GM19324 (cell line): ENCODE results near the gene ZER1.

Experiments used
- ATAC-seq: cut with Tn5 transposase; IDR thresholded peaks from one replicate; pipeline ENCODE4 v1.9.1; 2021; ENCODE audit warnings: mild to moderate bottlenecking, moderate library complexity; ENCODE audit not compliant: unreplicated experiment, low FRiP score

The ZER1 gene

DNA sequence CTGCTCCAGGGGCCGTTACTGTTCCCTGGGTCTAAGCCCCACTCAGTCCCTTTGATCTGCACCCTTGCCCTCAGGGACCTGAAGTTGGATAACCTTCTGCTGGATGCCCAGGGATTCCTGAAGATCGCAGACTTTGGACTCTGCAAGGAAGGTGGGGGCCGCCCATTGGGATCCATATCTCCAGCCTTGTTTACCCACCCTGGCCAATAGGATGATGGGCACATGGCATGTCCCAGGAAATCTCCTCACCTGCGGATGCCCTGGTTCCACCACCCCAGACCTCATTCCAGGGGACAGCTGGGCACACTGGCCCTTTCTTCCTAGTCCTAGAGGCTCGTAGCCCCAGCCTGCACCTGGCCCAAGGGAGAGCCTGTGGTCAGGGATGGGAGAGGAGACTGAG, 53.3 kb downstream of the ZER1 start:
- ATAC-seq: no peak

DNA sequence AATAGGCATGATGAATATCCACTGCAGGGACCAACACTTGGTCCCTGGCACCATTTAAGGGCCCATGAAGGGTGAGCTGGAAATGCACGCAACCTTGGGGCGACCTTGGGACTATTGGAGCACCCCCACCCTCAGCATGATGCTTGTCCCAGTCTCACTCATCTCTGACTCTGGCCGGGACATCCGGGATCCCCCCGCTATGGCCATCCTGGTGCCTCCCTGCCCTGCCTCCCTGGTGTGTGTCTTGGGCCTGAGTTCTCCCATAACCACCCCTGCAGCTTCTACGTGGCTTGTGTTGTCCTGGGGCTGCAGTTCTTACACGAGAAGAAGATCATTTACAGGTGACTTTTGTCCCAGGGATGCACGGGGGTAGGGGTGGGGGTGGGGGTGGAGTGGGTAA, 53.7 kb downstream of the ZER1 start:
- no peak for ATAC-seq

DNA sequence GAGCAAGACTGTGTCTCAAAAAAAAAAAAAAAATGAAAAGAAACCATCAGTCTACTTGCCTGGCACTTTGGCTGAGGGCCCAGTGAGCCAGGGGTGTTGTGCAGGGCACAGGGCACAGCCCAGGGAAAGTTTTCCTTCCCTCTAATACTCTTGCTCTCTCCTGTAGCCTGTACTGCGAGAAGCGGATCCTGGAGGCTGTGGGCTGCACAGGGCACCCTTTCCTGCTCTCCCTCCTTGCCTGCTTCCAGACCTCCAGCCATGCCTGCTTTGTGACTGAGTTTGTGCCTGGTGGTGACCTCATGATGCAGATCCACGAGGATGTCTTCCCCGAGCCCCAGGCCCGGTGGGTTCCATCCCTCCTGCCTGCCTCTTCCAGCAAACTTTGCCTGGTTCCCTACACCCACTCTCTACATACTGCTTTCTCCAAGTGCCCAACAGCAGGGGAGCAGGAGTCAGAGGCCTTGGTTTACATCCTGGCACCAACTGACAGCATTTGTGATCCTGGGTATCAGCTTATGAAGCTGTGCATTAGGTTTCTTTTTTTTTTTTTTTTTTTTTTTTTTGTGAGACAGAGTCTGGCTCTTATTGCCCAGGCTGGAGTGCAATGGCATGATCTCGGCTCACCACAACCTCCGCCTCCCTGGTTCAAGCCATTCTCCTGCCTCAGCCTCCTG, 55.0 kb downstream of the ZER1 start:
- ATAC-seq: no peak

DNA sequence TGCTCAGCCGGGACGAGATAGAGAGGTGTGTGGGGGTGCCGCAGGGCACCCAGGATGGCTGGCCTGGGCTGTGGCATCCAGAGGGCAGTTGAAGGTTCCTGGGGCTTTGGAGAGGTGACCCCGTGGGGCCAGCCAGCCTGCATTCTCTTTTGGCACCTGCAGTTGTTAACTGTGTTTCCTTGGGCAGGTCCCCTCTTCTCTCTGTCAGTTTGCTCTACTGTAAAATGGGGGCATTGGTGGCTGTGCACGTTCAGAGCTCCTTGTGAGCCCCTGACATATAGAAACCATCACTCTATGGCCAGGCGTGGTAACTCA, 56.3 kb downstream of the ZER1 start:
- ATAC-seq: no peak

DNA sequence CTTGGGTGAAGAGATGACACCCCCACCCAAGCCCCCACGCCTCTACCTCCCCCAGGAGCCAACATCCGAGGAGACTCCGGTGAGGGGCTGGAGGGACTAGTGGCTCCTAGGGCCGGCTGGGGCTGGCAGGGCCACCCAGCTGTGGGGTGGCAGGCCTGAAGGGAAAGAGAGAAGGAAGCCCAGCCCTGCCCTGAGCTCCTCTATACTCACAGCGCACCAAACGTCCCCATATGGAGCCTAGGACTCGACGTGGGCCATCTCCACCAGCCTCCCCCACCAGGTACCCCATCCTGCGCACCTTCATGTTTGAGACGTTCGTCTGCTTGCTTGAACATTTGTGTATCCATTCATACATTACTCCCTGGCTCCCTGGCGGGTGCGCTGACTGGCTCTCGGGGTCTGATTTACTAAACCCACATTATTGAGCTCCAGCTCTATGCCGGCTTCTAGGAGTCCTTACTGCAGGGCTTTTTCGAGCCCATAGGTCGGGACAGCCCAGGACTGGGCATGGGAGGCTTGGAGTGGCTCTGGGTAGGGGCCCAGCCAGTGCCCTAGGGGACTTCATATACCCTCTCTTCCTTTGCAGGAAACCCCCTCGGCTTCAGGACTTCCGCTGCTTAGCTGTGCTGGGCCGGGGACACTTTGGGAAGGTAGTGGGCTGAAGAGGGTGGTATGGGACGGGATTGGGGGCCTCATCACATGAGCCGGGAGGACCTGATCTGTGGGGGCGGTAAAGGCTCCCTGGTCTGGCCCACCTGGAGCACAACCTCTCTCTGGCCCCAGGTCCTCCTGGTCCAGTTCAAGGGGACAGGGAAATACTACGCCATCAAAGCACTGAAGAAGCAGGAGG, 56.9 kb downstream of the ZER1 start:
- ATAC-seq: no peak

DNA sequence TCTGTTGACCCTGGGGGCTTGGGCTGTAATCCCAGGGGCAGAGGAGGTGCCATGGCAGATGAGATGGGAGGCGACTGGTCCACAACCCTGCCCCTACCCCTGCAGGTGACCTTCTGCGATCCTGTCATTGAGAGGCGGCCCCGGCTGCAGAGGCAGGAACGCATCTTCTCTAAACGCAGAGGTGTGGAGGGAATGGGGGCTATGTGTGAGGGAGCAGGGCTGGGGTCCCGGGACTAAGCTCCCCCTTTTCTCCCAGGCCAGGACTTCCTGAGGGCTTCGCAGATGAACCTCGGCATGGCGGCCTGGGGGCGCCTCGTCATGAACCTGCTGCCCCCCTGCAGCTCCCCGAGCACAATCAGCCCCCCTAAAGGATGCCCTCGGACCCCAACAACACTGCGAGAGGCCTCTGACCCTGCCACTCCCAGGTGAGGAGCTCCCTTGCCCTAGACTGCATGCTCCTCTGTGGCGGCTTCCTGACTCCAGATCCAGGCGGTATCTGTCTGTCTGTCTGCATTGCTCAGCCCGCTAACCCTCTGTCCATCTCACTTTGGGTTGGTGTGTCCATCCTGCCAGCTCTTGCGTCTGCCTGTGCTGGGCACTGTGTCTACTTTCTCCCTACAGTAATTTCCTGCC, 57.7 kb downstream of the ZER1 start:
- no peak for ATAC-seq

DNA sequence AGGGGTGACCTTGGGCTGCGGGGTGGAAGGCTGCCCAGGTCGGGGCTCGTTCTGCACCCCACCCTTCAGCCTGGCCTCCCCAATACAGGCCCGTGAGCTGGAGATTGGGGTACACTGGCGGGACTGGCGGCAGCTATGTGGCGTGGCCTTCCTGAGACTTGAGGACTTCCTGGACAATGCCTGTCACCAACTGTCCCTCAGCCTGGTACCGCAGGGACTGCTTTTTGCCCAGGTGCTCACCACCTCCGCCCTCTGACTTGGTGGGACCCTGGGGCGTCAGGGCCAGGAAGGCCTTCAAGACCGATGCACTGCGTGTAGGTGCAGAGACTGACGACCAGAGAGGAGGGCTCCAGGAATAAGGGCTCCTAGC, 58.3 kb downstream of the ZER1 start:
- ATAC-seq: no peak

DNA sequence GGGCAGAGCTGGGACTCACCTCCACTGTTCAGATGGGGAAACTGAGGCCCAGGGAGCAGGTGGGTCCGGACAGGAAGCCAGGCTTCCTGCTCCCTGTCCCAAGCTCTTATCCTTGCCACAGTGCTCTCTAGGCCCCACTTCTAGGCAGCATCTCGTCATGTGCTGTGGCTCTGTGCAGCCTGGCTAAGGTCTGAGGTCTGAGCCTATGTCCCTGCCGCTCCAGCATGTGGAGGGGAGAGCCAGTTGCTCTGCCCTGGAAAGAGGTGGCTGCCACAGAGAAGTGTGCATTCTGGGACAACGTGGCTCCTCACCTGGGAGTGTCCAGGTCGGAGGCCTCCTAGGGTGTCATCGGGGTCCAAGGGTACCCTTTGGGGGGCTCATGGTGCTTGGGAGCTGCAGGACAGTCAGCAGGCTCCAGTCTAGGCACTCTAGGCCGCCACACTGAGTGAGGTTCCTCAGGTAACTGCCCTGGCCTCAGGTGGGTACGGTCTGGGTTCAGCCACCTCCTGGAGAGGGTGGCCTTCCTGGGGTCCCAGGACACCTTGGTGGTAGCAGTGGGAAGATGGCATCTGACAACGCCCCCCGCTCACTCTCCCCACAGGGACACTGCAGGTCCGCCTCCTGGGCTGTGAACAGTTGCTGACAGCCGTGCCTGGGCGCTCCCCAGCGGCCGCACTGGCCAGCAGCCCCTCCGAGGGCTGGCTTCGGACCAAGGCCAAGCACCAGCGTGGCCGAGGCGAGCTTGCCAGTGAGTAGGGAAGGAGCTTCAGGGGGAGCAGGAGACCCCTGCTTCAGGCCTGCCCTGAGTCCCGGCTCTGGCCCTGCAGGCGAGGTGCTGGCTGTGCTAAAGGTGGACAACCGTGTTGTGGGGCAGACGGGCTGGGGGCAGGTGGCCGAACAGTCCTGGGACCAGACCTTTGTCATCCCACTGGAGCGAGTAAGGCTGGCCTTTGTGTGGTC, 59.0 kb downstream of the ZER1 start:
- ATAC-seq: no peak

DNA sequence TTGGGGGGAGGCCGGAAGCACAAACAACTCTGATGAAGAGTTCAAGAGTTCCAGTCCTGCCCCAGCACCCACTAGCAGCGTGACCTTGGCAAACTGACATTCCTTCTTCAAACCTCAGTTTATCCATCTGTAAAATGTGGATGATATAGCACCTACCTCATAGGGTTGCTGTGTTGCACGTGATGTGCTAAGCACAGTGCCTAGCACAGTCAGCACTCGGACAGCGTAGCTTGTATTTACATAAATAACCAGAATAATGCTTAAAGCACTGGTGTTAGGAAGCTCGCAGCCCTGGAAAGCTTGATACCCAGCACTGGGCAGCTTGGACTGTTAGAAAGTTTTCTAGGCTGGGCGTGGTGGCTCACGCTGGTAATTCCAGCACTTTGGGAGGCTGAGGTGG, 64.3 kb downstream of the ZER1 start:
- ATAC-seq: no peak

DNA sequence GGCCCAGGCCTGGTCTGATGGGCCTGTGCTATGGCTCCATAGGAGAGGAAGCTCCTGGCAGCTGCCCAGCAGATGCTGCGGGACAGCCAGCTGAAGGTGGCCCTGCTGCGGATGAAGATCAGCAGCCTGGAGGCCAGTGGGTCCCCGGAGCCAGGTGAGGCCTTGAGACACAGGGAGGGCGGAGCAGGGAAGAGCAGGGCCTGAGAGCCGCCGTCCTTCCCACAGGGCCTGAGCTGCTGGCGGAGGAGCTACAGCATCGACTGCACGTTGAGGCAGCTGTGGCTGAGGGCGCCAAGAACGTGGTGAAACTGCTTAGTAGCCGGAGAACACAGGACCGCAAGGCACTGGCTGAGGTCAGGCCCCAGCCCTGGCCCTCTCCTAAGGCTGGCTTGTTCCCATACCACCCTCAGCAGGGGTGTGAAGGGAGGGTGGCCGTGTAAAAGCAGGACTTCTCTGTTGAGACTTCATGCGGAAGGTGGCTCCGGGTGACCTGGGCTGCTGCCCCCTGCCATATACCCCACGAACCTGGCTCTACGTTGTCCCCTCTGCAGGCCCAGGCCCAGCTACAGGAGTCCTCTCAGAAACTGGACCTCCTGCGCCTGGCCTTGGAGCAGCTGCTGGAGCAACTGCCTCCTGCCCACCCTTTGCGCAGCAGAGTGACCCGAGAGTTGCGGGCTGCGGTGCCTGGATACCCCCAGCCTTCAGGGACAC, 64.9 kb downstream of the ZER1 start:
- no peak for ATAC-seq

DNA sequence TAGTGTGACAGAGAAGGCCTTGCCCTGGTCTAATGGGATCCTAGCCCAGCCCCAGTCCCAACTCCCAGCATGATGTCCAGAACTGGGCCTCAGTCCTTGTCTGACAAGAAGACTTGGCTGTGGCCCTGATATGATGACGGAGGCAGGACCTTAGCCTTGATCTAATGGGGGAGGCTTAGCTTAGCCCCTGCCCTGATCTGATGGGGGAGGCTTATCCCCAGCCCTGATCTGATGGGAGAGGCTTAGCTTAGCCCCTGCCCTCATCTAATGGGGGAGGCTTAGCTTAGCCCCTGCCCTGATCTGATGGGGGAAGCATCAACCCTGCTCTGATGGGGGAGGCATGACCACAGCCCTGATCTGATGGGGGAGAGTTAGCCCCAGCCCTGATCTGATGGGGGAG, 65.7 kb downstream of the ZER1 start:
- no peak for ATAC-seq

DNA sequence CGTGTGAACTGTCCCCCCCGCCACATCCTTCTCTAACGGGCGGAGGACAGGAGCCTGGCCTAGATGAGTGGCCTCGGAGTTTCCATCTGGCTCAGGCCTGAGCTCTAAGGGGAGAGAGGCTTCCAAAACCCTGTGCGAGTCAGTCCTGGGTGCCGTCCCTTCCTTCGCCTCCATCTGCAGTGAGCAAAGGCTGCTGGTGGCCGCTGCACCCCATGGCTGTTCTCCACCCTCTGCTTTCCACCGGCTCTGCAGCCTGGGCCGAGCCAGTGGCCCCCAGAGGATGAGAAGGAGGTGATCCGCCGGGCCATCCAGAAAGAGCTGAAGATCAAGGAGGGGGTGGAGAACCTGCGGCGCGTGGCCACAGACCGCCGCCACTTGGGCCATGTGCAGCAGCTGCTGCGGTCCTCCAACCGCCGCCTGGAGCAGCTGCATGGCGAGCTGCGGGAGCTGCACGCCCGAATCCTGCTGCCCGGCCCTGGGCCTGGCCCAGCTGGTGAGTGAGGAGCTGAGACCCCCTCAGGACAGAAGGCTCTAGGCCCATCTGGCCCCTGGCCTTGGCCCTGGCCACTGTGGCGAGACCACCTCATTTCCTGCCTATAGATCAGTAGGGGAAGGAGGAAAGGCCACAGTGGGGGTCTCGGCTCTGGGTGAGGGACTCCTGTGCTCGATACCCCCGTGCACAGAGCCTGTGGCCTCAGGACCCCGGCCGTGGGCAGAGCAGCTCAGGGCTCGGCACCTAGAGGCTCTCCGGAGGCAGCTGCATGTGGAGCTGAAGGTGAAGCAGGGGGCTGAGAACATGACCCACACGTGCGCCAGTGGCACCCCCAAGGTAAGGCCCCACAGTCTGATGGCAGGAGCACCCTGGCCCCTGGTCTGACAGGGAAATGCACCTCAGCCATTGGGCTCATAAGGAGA, 66.4 kb downstream of the ZER1 start:
- no peak for ATAC-seq

DNA sequence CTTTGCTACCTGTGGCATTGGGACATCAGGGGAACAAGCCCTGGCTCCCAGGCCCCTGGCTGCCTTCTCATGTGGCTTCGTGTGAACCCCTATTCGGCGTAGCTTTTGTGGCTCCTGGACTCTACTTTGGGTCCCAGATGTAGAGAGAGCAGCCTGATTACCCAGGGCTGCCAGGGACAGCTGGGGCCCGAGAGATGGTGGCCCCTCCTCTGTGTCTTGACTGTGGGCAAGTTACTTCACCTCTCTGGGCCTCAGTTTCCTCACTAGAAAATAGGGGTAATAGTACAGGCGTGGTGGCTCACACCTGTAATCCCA, 67.4 kb downstream of the ZER1 start:
- no peak for ATAC-seq

DNA sequence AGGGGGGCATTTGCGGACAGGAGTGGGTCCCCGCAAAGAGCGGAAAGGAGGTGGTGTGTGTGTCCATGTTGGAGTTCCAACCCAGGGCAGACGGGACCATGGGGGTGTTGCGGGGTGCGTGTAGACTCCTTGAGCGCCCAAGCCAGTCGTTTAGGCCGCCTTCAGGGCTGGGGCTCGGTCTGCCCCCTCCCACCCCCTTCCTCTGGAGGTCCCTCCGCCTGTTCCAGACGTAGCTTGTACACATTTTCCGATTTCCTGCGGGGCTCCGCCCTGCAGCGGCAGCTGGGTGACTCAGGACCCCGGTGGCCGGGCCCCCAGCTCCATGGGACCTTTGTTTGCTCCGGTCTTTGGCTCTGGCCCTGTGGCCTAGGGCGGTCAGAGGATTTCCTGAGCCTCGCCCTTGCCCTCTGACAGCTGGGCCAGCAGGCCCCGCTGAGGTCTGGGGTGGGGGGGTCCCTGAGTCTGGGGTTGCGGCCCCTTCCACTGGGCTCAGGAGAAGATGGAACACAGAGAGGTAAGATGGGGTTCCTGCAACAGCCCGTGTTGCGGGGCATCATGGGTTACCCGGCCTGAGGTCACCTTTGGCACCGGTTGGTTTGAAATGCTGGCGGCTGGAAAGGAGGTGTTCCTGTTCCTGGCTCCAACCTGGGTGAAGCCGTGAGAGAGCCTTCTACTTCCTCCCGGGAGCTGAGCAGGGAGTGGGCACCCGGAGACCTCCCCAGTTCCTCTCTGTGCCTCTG, 67.9 kb downstream of the ZER1 start:
- no peak for ATAC-seq

DNA sequence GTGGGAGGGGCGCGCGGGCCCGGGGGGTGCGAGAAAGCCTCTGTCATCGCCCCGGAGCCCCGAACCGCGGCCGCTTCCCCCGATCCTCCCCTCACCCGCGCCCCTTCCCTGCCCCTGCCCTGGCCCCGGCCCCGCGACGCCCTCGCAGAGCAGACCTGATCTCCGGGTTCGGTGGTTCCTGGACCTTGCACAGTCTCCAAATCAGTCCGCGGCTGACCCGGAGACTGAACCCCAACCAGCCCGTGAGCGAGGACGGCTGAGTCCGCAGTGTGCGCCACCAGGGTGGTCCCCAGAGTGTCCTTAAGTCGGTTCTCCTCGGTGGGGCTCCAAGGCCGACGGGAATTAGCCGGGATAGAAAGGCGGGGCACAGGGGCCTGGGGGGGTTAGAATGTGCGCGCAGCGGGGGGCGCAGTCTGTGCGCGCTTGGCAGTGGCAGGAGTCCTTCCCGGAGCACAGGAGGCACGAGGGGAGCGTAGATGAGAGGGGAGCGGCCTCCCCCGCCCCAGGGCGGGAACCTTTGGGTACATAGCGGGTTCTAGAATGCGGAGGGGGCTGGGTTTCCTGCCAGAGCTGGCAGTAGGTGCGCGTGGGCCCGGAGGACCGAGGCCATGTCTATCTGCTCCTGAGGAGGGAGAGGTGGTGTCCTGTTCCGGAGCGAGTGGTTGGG, 68.6 kb downstream of the ZER1 start:
- peak; percentile 8 for ATAC-seq

DNA sequence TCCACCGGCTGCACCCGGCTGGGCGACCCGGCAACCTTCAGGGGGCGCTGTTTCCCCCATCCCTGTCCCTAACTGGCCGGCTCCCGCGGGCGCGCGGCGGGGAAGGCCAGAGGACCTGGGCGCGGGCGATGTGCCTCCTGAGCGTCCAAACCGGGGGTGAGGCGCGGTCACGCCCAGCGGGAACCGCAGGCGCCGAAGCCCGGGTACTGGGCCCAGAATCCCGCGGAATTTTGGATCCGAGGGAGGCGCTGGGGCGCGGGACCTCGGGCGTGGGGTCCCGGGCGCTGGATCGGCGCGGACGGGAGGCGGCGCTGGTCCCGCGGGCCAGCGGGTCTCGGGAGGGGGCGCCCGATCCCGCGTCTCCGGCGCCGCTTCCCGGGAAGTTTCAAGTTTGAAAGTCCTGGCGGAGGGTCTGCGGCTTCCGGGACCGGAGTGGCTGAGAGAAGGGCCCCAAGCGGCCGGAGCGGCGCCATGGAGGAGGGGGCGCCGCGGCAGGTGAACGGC, 69.2 kb downstream of the ZER1 start, which contains the start of gene PKN3:
Gene PKN3 (plus strand): TSS at position 59 of the 504 bp plus-strand sequence. CDS start 413 bp downstream, at position 472.
- ATAC-seq: peak; percentile 63

DNA sequence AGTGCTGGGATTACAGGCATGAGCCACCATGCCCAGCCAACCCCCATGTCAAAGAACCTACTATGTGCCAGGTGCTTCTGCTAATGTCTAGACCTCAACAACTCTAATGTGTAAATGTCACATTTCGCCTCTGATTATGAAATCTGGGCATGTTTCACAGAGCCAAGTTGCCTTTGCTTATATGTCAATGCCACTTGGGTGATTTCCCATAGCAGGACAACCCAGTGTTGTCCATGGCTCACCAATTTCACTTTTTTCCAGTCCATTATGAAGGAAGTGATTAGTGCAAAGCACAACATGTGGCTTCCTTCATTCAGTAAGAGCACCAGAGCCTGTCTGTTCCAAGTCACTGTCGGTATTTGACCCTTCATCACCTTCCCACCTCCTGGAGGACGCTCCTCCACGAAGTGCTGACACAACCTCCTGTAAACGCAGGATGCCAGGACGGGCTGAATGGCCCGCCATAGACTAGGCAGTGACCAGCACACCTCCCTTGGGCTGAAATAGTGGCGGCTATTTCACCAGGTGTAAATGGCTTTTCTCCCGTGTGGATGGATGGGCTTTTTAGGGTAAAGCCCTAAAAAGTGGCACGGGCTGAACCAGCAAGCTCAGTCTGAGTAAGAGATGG, 70.4 kb downstream of the ZER1 start:
- ATAC-seq: no peak
